HG02759 (cell line): ENCODE results near the gene CEND1.

Experiments
- ATAC-seq: cut with Tn5 transposase; IDR thresholded peaks from one replicate; pipeline ENCODE4 v1.9.1; 2021; ENCODE audit warnings: mild to moderate bottlenecking, moderate library complexity; ENCODE audit not compliant: unreplicated experiment

Gene CEND1

GRCh38 chr11:779955-780532 lies 9.8 kb downstream of the CEND1 start:
- ATAC-seq = no peak

DNA sequence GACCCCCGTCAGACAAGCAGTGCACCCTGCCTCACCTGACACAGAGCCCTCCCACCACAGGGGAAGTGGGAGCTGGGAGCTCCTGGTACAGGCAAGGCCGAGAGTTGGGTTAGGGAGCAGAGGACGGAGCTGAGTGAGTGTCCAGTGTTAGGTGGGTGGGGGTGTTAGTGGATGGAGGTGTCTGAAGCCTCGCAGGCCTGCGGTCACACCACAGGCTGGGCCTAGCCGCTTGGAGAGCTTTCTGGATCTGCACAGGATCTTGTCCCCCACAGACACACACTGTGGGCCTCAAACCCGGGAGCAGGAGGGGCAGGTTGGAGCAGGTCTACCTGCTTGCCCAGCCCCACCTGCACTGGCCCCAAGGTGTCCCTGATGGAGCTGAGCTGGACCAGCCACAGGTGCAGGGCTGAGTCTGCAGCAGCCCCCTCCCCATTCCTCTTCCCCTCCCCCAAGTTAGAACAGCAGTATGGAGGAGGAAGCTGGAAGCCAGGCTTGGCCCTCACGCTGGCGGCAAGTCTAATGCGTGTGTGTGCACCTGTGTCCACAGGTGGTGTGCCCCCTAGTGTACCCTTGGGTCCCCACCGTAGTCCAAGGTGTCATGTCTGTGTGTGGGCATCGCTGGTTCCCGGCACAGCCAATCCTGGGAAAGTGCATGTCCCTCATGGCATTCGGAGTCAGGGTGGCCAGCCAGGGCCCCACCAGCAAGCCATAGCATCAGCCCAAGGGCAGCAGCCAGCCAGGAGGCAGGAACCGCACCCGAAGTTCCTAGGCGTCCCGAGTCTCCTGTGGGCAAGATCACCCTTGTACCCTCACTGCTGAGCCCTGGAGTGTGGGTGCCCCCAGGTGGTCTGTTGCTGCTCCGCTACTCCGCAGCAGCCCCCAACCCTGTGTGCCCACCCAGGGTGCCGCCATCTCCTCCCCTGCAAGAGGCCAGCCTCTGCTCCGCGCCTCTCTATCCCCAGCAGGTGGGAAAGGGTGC lies 10.6 kb downstream of the CEND1 start:
- no peak for ATAC-seq

DNA sequence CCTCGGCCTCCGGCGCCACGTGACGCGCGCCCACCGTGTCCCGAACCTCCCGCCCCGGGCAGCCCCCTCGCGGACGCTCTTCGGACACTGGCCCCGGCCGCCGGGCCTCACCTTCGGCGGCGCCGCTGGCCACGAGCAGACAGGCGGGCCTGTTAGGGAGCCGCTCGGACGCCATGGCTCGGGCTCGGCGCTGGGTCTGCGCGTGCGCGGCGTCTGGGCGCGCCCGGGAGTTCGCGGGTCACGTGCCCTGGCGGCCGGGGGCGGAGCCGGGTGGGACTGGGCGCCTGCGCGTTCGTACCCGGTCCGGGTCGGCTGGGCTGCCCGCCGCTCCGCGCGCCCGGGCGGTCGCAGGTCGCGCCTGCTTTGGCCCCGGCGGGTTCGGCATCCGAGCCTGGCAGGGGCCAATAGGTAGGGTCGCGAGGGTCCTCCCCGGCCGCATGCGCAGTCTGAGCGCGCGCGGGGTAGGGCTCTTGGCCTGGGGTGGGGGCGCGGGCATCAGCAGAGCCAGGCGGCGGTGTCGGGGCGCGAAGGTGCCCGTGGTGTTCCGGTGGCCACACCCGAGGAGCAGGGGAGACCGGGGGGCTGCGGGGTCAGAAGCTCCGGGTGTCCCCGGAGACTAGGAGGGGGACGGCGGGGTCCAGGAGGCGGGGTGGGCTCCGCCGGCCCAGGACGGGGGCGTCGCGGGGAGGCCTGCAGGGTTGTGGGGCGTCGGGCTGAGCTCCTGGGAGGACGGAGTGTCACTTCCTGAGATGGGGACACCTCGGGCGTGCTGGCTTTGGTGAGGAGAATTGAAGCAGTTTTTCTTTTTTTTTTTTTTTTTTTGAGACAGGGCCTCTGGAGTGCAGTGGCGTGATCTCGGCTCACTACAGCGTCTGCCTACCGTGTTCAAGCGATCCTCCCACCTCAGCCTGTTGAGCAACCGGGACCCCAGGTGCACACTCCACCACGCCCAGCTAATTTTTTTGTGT lies 12.3 kb downstream of the CEND1 start, which contains the start of gene GATD1:
GATD1 (minus strand) TSS at position 200 of the 968 bp plus-strand sequence; CDS start at position 175, 25 bp downstream.
- ATAC-seq = peak; percentile 83

GRCh38 chr11:776561-777287 lies 13.2 kb downstream of the CEND1 start:
- peak; percentile 43 for ATAC-seq

- no peak for ATAC-seq
These were observed 13.7 kb downstream of the CEND1 start for GRCh38 chr11:776263-776560.

DNA sequence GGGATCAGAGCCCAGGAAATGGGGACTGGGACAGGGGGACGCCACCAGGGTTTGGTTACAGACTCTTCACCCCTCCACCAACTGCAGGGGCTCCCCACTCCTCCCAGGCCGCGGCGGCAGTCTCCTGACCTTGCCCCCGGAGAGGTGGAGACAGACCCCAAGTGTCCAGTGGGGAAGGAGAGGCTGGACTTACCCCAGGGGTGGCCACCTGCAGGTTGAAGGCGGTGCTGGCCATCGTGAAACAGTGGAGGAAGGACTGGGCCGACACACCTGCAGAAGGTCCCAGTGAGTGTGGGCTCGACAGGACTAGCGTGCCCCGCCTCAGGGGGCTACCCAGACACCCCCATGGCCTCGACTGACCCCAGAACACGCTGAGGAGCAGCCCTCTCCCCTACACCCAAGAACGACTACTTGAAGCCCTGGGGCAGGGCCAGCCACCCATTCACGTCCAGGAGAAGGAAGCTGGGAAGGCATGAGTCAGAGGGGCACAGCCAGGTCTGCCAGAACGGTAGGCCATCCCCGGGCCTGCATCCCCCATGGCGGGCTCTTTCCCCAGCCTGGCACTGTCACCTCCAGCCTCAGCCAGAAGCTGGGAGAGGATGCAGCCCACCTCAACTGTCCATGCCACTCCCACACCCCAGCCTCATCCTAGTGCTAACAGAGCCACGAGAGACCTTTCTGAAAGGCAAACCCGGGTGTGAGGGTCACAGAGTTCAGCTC lies 14.9 kb downstream of the CEND1 start:
- ATAC-seq = no peak

- ATAC-seq = no peak
These were observed 16.1 kb downstream of the CEND1 start for GRCh38 chr11:773830-774229.

- no peak for ATAC-seq
These were observed 16.5 kb downstream of the CEND1 start for GRCh38 chr11:773425-773824.

DNA sequence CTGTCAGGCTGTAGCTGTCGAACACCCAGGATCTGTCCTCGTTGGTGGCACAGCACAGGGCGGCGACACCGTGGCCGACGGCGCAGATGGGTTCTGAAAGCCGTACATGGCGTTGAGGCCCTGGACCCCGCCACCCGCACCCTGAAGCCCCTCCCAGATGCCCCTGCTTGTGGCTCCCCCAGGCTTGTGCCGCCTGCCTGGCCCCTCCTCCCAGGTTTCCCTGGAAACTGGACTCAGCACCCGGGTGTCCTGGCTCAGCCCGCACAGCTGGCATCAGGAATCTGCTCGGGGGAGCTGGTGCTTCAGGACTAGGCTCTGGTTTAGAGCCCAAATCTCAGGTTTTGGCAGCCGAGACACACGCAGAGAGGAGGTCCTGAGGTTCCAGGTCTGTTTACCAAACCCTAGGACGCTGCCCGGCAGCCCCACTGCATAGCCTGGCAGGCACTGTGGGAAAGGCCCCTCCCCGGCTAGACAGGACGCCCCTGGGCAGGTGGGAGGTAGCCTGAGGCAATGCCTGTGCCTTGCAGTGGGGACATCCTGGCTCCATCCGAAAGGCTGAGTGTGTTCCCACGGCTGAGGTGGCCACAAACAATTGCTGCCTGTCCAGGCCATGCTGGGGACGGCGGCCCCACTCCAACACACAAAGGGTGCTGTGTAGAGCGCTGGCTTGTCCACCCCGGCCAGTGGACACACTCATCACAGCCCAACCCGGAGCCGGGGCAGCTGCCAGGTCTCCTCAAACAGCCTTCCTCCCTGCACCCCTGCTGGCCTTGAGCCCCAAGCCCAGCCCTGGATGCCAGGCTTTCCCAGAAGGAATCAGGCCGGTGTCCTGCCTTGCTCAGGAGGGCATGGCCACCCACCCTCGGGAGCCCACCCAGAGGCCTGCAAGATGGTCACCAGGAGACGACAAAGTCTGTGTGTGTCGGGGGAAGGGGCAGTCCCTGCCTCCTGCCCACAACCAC lies 17.2 kb downstream of the CEND1 start:
- no peak for ATAC-seq

- ATAC-seq = no peak
These were observed 18.2 kb downstream of the CEND1 start for GRCh38 chr11:771617-772204.

GRCh38 chr11:770642-771616 lies 19.0 kb downstream of the CEND1 start:
- ATAC-seq = no peak

DNA sequence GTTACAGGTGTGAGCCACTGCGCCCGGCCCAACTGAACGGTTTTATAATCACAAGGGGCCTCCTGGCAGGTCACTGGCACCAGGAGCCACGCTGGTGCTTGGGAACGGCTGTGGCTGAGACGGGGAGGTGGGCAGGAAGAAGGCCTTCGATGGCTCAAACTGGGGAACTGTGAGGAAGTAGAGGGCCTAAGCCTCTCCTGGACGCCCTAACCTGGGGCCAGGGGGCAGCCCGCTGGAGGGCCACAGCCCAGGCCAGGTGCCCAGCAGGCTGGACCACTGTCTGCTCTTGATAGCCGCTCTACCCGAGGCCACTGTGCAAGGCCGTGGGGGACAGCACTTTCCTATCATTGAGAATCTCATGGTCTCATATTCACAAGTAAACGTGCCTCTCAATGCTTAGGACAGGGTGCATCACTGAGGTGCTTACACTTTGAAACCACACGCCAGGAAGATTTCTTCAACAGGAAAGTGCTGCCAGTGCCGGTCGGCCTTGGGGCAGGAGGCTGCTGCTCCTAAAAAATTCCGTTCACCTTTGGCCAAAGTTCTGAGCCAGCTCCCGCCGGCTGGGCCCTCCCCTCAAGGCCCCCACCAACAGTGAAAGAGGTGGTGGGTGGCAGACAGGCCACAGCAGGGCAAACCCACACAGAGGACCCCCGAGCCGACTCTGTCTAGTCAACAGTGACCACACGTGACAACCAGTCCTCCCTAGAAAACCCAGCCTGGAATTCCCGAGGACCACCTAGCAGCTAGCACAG lies 19.8 kb downstream of the CEND1 start:
- ATAC-seq = no peak

GRCh38 chr11:767238-767637 lies 22.7 kb downstream of the CEND1 start:
- ATAC-seq = no peak

GRCh38 chr11:766936-767210 lies 23.0 kb downstream of the CEND1 start:
- ATAC-seq = no peak

DNA sequence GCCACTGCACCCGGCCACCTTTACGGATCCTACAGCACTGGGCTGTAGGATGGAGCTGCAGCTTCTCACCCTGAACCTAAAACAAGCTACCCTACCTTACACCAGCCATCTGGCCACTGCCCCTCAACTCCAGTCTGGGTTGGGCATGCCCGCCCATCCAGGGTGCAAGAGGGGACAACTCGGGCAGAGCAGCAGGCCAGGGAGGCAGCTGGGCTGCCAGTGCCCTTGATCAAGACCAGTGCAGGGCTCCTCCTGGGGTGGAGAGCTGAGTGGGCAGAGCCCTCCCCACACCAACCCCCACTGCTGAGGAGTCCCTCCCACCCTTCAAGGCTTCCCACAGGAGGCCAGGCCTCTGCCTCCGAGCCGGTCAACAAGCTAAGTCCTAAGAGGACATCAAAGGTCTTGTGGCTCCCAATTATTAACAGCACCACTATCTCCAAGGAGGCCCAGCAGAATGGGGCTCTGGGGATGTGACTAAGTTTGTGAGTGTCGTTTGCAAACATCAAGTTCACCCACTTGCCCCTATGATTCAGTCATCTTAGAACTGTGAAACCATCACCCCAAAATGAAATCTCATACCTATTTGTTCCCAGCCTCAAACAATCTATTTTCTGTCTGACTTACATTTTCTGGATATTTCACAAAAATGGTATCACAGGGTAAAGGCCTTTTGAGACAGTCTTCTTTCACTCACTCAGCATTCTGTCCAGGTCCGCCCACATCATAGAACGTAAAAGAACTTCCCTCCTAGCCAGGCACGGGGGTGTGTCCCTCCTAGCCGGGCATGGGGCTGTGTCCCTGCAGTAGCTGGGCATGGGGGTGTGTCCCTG lies 23.6 kb downstream of the CEND1 start:
- ATAC-seq = no peak

GRCh38 chr11:765802-766091 lies 24.1 kb downstream of the CEND1 start:
- ATAC-seq = no peak
